Stimulated activated CD8-positive, alpha-beta memory T cell treated with anti-CD3 and anti-CD28 coated beads, Interleukin-12 subunit alpha, Interleukin-12 subunit beta, amount 100 ng/mL, for 4 hours (primary cell): ENCODE results near the gene HS3ST2.
"Not testable (repeated sequence)": the region's sequence is repeated elsewhere in the genome, so short reads cannot be mapped to it uniquely, and the experiment has no call there.

ENCODE experiments used
- DNase-seq: peaks from one replicate; pipeline ENCODE4 v3.0.0-alpha.2; 2020; ENCODE audit warnings: low read depth

Gene HS3ST2

GRCh38 chr16:22813223-22813947, 577 bp upstream of the HS3ST2 start:
- DNase-seq = no peak

- no peak for DNase-seq
These were observed 746 bp downstream of the HS3ST2 start for GRCh38 chr16:22814711-22815105.

GRCh38 chr16:22815863-22816262, 1.9 kb downstream of the HS3ST2 start:
- no peak for DNase-seq

GRCh38 chr16:22816475-22816874, 2.5 kb downstream of the HS3ST2 start:
- DNase-seq = no peak

- not testable (repeated sequence) for DNase-seq
These were observed 4.8 kb downstream of the HS3ST2 start for GRCh38 chr16:22818736-22819135.

GRCh38 chr16:22838681-22839080, 24.7 kb downstream of the HS3ST2 start:
- no peak for DNase-seq

GRCh38 chr16:22842031-22842430, 28.1 kb downstream of the HS3ST2 start:
- not testable (repeated sequence) for DNase-seq

- no peak for DNase-seq
These were observed 29.2 kb downstream of the HS3ST2 start for GRCh38 chr16:22843122-22843521.

- DNase-seq = no peak
These were observed 29.9 kb downstream of the HS3ST2 start for GRCh38 chr16:22843856-22844255.

- DNase-seq = no peak
These were observed 30.5 kb downstream of the HS3ST2 start for GRCh38 chr16:22844416-22844815.

GRCh38 chr16:22847100-22847499, 33.1 kb downstream of the HS3ST2 start:
- no peak for DNase-seq

- DNase-seq = no peak
These were observed 33.7 kb downstream of the HS3ST2 start for GRCh38 chr16:22847690-22848089.

GRCh38 chr16:22848451-22848850, 34.5 kb downstream of the HS3ST2 start:
- no peak for DNase-seq

GRCh38 chr16:22849517-22849916, 35.6 kb downstream of the HS3ST2 start:
- no peak for DNase-seq

- DNase-seq = no peak
These were observed 41.3 kb downstream of the HS3ST2 start for GRCh38 chr16:22855231-22855630.

- no peak for DNase-seq
These were observed 43.5 kb downstream of the HS3ST2 start for GRCh38 chr16:22857296-22858025.

- no peak for DNase-seq
These were observed 46.0 kb downstream of the HS3ST2 start for GRCh38 chr16:22859925-22860324.

- no peak for DNase-seq
These were observed 47.6 kb downstream of the HS3ST2 start for GRCh38 chr16:22861580-22861979.

GRCh38 chr16:22862046-22862445, 48.1 kb downstream of the HS3ST2 start:
- DNase-seq = no peak

GRCh38 chr16:22864375-22864774, 50.4 kb downstream of the HS3ST2 start:
- no peak for DNase-seq

- no peak for DNase-seq
These were observed 54.7 kb downstream of the HS3ST2 start for GRCh38 chr16:22868593-22869224.

- DNase-seq = no peak
These were observed 57.9 kb downstream of the HS3ST2 start for GRCh38 chr16:22871861-22872260.

GRCh38 chr16:22874394-22874793, 60.4 kb downstream of the HS3ST2 start:
- no peak for DNase-seq
